ENCODE data around the gene B4GALT5.

DNA sequence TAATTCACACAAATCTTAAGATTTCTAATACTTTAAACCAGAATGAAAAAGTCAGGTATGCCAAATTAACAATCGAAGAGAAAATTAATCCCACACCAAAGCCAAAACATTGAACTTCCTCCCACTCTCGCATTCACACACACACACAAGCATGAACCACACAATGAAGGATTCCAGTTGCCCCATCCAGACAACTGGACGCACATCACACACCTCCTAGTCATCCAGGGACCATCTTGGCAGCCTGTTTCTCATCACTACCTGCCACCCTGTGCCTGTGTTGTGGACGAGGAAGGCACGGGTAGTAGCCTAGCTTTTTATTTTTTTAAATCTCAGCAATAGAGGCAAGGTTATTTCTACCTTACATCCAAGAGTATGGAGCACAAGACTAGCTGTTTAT lies 15.2 kb downstream of the B4GALT5 start:
- TF ChIP-seq, protein P1, sequence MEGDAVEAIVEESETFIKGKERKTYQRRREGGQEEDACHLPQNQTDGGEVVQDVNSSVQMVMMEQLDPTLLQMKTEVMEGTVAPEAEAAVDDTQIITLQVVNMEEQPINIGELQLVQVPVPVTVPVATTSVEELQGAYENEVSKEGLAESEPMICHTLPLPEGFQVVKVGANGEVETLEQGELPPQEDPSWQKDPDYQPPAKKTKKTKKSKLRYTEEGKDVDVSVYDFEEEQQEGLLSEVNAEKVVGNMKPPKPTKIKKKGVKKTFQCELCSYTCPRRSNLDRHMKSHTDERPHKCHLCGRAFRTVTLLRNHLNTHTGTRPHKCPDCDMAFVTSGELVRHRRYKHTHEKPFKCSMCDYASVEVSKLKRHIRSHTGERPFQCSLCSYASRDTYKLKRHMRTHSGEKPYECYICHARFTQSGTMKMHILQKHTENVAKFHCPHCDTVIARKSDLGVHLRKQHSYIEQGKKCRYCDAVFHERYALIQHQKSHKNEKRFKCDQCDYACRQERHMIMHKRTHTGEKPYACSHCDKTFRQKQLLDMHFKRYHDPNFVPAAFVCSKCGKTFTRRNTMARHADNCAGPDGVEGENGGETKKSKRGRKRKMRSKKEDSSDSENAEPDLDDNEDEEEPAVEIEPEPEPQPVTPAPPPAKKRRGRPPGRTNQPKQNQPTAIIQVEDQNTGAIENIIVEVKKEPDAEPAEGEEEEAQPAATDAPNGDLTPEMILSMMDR (conservative IDR thresholded peaks at IDR 0.05 in 1 of 2, IDR thresholded peaks at IDR 0.05 in 1 of 2; ENCODE audit: low read depth in 1 of 2, low read length in 2 of 2): no peak
- no peak for TF ChIP-seq EZH2 (IDR thresholded peaks at IDR 0.05; ENCODE audit: low read length, missing control alignments)

Measured in fibroblast of lung (primary cell).